HG03025 (cell line): ENCODE data around the gene SLC12A5.

ENCODE experiments used
- ATAC-seq: cut with Tn5 transposase; IDR thresholded peaks from one replicate; pipeline ENCODE4 v1.9.1; 2021; ENCODE audit warnings: mild to moderate bottlenecking, moderate library complexity; ENCODE audit not compliant: unreplicated experiment, low FRiP score

The SLC12A5 gene

DNA sequence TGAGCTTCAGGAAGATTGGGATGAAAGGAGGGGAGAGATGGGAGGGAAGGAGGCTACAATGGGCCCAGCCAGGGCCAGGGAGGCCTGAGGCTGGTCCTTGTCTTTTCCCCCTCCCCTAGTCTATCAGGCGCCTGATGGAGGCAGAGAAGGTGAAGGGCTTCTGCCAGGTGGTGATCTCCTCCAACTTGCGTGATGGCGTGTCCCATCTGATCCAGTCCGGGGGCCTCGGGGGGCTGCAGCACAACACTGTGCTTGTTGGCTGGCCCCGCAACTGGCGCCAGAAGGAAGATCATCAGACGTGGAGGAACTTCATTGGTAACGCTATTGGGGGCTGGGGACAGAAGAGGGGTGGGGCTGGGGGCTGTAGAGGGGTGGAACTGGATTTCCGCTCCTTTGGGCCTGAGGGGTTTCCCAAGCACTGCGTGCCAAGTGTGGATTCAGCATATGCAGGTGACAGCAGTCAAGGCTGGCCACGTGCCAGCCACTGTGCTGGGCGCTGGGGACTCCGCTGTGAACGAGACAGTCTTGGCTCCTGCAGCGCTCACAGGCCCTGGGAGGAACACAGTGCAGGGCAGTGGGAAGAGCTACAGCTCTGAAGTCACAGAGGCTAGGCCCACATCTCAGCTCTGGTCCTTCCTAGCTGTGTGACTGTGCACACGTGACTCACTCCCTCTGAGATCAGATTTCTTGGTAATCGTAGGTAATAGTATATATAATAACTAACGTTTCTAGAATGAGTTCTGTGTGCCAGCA lies 22.7 kb downstream of the SLC12A5 start:
- no peak for ATAC-seq

DNA sequence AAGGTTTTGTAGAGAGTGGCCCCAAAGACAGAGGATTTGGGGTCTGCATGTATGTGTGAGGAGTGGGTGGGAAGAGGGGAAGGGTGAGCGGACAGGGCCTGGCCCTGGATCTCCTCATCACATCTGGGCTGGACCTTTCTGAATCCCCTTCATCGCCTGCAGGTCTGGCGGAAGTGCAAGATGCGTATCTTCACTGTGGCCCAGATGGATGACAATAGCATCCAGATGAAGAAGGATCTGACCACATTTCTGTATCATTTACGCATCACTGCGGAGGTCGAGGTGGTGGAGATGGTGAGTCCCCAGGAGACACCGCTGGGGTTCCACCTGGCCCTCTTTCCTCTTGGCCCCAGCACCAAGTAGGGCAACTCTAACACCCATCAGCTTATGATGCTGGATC lies 24.4 kb downstream of the SLC12A5 start:
- ATAC-seq: no peak

DNA sequence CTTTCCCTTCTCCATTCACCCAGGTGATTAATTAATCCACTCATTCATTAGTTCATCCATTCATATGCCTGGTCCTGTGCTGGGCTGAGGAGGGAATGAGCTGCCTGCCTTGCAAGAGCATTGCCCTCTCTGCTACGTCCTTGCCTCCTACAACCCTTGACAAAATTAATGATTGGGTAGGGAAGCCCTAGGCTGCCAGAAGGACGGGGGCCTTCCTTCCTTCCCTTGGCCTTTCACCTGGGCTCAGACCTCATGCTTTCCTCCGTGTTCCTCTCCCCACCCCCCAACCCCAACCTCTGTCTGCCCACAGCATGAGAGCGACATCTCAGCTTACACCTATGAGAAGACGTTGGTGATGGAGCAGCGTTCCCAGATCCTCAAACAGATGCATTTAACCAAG lies 25.6 kb downstream of the SLC12A5 start:
- no peak for ATAC-seq

DNA sequence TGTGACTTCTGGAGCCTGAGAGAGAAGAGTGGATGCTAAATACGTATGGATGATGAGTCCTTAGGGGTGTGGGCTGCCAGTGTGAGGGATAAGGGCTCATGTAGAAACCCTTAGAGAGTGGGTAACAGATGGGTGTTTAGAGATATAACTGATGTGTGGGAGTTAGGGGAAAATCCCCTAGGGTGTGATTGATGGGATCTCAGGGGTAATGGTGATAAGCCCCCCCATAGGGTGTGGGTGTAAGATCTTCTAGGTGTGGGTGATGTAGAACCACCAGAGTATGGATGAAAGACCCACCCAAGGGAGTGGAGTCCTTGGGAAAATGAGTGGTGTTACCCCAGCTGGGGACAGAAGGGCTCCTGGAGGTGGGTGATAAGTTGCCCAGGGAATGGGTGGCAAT lies 26.3 kb downstream of the SLC12A5 start:
- ATAC-seq: no peak

DNA sequence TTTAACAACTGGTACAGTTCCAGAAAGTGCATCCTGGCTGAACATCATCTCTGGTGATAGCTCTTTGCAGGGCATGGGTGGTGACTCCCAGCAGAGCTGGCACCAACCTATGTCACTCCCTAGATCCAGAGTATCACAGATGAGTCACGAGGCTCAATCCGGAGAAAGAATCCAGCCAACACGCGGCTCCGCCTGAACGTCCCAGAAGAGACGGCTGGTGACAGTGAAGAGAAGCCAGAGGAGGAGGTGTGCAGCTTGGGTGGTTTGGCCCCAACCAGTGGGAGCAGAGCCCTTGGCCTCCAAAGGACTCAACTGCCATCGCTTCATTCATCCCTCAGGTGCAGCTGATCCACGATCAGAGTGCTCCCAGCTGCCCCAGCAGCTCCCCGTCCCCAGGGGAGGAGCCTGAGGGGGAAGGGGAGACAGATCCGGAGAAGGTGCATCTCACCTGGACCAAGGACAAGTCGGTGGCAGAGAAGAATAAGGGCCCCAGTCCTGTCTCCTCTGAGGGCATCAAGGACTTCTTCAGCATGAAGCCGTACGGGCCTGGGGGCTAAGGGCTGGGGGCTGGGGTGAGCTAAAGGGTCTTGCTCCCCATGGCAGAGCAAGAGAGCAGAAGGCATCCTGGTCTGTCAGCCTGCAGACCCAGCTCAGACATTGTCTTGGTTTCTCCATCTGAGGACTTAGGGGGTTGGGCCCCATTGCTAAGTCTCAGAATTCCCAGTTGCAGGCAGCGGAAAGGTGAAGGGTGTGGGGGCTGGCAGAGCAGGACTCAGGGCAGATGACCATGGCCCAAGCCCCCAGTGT lies 27.2 kb downstream of the SLC12A5 start:
- ATAC-seq: no peak

DNA sequence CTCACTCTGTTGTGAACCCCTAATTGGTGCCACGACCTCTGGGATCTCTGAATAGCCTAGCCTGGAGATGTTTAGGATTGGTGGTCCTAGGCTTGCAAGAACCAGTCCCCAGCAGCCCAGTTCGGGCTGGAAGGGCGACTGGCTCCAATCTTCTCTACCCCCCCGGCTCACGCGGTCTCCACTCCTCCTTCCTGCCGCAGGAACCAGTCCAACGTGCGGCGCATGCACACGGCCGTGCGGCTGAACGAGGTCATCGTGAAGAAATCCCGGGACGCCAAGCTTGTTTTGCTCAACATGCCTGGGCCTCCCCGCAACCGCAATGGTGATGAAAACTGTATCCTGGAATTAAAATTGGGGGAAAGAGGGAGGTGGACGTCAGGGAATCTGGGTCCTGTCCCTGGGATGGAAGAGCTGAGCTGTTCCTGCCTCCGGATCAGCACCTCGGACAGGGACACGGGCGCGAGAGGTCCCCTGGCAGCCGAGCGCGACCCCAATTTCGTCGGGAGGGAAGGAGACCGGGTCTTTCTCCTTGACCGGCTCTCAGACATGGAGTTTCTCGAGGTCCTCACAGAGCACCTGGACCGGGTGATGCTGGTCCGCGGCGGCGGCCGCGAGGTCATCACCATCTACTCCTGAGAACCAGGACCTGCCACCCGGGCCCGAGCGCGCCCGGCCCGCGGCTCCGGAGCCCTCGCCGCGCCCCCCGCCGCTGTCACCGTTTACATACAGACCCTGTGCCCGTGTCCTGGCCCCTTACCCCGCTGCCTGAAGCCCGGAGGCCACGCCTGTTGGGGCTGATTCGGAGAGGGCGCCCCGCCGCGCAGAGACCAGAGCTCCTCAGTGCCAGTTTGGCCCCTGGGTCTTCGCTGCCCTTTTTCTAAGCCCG lies 28.2 kb downstream of the SLC12A5 start:
- no peak for ATAC-seq

DNA sequence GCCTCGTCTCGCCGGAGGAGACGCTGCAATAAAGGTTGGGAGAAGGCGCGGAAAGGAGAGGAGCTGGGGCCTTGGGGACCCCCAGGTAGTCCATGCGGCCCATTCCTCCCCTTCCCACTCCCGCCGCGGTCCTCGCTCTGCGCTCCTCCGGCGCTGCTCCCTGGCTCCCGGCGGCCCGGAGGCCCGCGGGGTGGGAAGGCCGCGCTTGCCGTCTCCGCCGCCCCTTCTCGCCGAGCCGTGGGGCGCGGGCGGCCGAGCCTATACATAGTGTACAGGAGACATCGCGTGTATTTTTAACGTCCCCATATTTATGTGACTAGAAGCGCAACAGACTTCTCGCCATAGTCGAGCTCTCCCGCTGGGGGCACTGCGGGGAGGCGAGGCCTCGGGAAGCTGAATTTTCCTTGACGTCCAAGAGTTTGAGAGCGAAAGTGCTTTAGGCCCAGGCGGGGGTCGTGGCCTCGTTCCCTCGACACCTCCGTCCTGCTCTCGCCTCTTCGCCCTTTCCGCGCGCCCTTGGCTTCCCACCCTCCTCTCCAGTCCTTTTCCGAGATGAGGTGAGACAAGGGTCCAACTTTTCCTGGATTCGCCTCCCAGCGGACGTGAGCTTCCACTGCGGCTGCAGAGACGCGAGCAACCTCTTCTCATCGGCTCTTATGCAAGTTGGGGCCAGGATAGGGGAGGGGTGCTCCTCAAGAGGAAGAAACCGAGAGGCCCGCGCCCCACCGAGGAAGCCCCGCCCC lies 29.0 kb downstream of the SLC12A5 start:
- no peak for ATAC-seq

DNA sequence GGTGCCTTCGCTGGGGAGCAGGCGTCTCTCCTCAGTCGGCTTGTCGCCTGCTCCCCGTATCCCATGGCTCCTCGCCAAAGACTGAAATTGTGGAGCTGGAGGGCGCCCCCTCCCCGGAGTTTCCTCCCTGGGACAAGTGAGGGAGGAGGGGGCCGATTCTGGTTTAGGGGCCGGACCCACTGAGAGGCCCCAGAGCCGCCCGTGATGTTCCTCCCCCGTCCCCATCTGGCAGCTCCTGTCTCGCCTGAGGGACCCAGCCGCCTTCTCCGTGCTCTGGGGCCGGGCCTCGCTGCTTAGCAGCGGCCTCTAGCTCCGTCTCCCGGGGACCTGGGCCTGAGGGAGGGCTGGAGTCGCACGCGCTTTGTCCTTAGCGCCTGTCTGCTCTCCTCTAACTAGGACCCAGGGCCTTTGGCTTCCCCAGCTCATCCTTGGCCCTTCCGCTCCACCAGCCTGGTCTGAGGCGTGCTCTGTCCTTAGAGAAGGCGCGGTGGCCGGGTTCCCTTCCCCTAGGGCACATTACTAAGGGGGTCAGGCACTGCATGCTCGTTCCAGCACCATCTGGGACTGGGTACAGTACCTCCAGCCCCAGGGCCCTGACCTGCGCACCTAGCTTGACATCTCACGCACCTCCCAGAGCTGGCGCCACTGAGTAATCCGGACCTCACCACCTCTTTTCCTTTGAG lies 29.7 kb downstream of the SLC12A5 start:
- no peak for ATAC-seq

DNA sequence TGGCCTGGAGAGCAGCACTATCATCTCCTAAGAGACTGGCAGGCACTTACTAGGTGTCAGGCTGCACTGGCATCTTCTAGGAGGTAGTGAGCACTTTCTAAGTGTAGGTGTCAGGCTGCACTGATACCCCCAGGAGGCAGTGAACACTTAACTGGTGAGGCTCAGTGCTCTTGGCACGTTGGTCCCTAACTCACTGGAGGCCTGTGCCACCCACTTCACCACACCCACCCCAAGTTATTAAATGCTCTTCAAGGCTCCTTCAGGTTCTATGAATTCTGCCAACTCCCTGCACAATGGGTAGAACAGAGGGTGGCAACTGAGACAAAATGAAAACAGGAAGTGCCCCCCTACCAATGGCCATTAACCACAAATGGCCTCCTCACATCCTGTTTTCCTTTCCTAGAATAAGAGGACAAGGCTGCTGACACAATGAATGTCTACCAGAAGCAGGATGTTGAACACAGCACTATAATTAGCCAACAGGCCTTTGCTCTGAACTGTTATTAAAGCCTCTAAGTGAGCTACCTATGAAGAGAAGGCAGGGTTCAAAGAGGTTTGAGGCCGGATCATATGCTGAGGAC lies 31.4 kb downstream of the SLC12A5 start:
- no peak for ATAC-seq

DNA sequence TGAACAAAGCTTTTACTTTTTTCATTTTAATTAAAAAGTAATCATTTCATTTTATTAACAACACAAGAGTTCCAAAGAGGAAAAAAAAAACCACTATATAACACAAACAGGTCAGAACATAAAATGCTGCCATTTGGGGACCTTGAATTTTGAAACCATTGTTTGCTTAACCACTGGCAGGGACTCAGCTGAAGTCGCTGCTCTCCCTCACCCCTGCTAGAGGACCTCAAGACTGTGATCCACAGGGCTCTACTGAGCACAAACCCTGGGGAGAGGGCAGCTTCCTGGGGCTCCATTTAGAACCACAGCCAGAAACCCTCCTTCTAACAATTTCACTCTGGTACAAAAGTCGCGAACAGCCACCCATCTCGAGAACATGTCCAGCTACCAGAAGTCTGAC lies 32.0 kb downstream of the SLC12A5 start:
- ATAC-seq: no peak

DNA sequence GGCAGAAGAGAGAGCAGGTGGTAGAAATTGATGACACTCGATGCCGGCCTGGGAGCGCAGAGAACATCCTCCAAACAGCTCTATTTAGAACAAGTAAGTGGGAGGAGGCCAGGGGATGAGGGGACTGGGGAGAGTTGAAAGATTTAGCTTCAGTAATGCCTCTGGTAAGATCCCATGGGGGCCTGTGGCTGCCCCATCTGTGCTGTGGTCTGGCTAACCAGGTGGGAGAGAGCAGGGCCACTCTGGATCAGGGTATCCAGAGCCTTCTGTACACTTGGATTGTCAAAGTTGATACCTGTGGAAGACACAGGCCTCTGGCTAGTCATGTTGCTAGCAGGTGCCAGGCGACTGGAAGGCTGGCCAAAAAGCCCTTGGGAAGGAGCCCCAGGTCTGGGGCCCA lies 33.1 kb downstream of the SLC12A5 start:
- ATAC-seq: no peak

DNA sequence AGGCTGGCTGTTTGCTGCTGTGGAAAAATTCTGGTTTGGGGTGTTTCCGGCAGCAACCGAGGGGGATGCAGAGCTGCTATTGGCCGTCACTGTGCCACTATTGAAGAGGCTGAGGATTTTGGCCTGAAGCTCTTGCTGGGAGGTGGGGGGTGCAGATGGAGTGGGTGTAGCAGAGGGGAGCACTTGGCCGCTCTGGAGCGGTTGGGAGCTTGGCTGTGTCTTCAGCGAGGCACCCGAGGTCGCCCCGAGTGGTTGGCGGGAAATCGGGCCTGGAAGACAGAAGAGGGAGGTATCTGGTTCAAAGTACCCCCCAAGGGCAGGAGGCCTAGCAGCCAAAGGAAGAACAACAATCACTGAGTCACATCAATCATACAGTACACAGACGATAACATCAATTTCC lies 33.6 kb downstream of the SLC12A5 start:
- ATAC-seq: no peak

DNA sequence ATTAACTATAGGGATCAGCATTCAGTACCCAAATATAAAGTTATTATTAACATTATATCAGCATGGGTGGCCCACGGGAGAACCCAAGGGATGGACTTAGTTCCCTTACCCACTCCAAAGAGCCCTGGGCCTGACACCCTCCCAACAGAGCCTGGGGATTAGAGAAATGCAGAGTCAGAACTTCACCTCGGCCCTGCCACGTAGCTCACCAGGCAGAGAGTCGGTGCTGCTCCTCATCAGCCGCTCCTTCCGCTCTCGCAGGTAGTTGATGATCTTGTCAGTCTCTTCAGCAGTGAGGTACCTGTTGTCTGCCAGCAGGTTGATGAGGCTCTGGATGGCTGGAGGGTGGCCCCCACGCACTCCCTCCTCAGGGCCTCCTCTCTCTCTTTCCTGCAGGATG lies 34.1 kb downstream of the SLC12A5 start:
- no peak for ATAC-seq

DNA sequence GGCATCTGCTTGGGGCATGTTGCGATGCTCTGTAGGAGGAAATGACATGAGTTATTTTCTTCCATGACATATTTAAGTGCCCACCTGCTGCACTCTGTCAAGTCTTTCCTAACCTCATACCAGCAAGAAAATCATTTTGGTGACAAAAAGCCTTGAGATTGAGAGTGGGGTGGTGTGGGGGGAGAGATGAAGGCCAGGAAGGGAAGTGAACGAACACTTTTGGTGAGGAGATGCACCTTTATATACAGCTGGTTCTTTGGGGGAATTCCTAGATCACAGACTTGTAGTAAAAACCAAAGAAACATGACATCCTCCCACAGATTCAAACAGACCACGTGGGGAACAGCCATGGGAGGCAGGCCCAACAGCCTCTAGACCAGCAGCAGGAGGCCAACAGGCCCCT lies 34.6 kb downstream of the SLC12A5 start:
- no peak for ATAC-seq

DNA sequence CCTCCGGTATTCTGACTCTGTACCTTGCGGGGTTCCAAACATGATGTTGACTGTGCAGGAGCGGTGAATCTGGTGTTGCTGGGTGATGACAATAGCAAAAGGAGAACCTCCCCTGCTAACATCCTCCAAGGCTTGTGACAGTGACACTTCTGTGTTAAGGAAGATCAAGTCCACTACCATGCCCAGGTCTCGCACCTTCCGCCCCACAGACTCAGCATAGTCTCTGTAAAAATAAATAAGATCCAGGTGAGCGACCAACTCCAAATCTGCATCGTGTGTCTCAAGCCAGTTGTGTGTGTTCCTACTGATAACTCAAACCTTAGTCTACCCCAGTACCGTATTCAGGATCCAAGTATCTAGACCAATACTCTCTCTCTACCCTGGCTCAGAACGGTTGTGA lies 36.0 kb downstream of the SLC12A5 start:
- no peak for ATAC-seq

DNA sequence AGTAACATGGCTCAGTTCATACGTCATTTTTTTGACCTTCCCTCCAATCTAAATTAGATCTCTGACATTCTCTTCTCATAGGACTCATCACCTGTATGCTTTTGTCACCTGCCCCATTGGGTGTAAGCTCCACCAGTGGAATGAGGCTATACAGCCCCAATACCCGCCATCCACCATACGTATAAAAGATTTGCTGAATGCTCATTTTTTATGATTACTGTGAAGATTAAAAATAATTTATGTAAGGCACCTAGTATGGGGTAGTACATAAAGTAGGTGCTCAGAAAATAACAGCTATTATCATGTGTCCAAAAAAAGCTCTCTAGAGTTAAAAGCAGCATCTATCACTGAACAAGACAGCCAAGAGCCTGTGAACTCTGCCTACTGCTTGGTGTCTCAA lies 36.7 kb downstream of the SLC12A5 start:
- ATAC-seq: no peak

DNA sequence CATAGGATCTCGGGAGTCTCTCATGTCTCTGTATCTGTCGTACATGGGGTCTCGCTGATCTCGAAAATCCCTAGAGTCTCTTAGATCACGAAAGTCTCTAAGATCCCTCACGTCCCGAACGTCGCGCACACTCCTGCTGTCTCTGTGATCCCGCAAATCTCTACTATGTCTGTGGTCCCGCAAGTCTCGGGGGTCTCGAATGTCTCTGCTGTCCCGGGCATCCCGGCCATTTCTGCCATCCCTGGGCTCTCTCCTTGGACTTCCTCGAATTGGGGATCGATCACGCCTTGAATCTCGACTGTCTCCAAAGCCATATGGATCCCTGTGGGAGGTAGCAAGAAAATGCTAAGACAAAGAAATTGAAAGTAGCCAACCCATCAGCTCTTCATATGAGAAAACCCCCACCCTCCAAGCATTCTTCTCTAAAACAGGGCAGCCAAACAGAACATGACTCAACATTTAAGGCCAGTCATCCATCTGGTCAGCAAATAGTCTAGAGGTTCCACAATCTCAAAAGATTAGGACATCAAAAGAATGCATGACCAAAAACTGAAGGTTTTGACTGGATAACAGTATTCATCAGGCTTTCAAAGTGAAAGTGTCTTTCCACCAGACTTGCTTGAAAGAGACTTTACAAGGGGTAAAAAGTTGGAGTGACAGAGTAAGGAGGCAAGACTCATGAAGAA lies 41.3 kb downstream of the SLC12A5 start:
- ATAC-seq: no peak

DNA sequence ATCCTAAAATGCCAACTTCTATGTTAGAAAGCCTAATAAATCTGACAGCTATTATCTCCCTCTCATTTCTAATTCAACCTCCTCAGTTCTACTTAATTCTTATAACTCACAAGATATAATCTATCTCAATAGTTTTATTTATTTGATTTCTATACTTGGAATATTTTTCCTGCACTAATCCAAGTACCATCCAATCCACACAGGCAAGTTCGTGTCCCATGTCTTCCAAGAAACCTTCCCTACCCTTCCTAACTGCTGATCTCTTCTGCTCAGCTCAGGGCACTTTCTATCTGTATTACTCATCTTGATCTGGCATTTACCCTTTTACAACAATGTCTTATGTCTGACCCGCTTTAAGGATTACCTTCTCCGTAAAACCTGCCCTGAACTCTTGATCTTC lies 42.6 kb downstream of the SLC12A5 start:
- no peak for ATAC-seq

DNA sequence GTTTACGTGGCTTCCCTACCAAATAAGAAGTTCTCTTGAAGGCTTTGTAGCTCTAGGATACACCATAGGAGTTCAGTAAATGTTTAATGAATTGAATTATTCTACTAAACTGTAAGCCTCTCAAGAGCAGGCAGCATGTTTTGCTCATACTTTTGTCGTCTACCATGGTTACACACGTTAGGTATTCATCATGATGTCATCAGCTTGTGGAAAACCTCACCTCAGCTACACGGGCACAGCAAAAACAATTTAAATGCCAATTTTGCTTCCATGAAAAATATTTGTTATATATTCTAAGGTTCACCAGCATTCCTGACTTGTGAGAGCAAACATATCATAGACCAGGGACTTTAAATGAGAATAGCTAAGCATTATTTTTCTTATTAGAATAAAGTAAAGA lies 44.0 kb downstream of the SLC12A5 start:
- ATAC-seq: no peak
